Transverse colon (tissue), 3 donors: ENCODE measurements around the gene PPP1R14D.

Experiments used
- POLR2A ChIP-seq: fragments of 450-650 bp; IDR thresholded peaks from one replicate; pipeline ENCODE4 v1.6.1; 2016; ENCODE audit warnings: antibody characterized with exemption, mild to moderate bottlenecking, moderate library complexity
- TF ChIP-seq, protein P1 (sequence below), 5 experiments: fragments of 200-600 bp in 3 of 5; fragments of 450-650 bp in 2 of 5; sonication (generic) in 3 of 5; IDR thresholded peaks; 1 replicate in 2 of 5; 2 replicates in 3 of 5; pipeline ENCODE4 v1.5.1; 2016 to 2017; ENCODE audit warnings: antibody characterized with exemption in 5 of 5, inconsistent platforms in 3 of 5, mild to moderate bottlenecking in 2 of 5, moderate library complexity in 1 of 5

GRCh38 chr15:40768521-40769273 is 59.8 kb downstream of the PPP1R14D start:
- TF ChIP-seq, protein P1, sequence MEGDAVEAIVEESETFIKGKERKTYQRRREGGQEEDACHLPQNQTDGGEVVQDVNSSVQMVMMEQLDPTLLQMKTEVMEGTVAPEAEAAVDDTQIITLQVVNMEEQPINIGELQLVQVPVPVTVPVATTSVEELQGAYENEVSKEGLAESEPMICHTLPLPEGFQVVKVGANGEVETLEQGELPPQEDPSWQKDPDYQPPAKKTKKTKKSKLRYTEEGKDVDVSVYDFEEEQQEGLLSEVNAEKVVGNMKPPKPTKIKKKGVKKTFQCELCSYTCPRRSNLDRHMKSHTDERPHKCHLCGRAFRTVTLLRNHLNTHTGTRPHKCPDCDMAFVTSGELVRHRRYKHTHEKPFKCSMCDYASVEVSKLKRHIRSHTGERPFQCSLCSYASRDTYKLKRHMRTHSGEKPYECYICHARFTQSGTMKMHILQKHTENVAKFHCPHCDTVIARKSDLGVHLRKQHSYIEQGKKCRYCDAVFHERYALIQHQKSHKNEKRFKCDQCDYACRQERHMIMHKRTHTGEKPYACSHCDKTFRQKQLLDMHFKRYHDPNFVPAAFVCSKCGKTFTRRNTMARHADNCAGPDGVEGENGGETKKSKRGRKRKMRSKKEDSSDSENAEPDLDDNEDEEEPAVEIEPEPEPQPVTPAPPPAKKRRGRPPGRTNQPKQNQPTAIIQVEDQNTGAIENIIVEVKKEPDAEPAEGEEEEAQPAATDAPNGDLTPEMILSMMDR (IDR thresholded peaks at IDR 0.05) = no peak
- TF ChIP-seq POLR2A = no peak
